22Rv1 (cell line): ENCODE measurements around the gene NHERF1.

Experiments used
- H3K27ac ChIP-seq: fragments of 450-650 bp; 2 replicates; pipeline ENCODE4 v1.5.1; 2017
- ZFX ChIP-seq: fragments of 450-650 bp; IDR thresholded peaks from 2 replicates; pipeline ENCODE4 v1.6.1; 2017; ENCODE audit warnings: antibody characterized with exemption, borderline replicate concordance
- TF ChIP-seq, protein P1 (sequence below): fragments of 450-650 bp; IDR thresholded peaks from 2 replicates; pipeline ENCODE4 v1.5.1; 2017; ENCODE audit warnings: mild to moderate bottlenecking

NHERF1 gene

DNA sequence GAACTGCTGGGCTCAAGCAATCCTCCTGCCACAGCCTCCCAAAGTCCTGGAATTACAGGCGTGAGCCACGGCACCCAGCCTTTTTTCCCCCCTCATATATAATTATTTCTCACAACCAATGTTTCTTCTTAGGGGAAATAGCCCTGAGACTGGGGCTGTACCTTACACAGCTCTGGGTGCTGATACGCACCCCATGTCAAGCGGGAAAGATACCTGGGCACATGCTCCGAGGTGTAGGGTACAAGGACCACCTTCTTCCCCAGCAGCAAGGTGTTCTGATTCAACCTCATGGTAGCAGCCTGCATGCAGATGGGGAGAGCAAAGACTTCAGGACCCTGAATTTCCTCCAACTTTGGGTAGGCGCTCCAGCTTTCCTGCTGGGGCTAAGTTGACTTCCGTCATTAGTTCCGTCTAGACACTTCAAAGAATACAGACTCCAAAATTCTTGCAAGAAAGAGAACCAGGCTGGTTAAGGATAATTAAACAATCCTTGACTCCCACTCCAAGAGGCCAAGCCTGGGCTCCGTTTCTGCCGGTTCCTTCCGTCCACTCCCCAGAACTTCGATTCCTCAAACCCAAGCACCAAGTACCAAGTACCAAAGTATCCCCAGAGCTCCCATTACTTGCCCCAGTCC, 27.1 kb downstream of the NHERF1 start:
- H3K27ac ChIP-seq, result peak overlapping the region; percentile 68
- TF ChIP-seq ZFX, result no peak
- TF ChIP-seq, protein P1, sequence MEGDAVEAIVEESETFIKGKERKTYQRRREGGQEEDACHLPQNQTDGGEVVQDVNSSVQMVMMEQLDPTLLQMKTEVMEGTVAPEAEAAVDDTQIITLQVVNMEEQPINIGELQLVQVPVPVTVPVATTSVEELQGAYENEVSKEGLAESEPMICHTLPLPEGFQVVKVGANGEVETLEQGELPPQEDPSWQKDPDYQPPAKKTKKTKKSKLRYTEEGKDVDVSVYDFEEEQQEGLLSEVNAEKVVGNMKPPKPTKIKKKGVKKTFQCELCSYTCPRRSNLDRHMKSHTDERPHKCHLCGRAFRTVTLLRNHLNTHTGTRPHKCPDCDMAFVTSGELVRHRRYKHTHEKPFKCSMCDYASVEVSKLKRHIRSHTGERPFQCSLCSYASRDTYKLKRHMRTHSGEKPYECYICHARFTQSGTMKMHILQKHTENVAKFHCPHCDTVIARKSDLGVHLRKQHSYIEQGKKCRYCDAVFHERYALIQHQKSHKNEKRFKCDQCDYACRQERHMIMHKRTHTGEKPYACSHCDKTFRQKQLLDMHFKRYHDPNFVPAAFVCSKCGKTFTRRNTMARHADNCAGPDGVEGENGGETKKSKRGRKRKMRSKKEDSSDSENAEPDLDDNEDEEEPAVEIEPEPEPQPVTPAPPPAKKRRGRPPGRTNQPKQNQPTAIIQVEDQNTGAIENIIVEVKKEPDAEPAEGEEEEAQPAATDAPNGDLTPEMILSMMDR, result no peak

DNA sequence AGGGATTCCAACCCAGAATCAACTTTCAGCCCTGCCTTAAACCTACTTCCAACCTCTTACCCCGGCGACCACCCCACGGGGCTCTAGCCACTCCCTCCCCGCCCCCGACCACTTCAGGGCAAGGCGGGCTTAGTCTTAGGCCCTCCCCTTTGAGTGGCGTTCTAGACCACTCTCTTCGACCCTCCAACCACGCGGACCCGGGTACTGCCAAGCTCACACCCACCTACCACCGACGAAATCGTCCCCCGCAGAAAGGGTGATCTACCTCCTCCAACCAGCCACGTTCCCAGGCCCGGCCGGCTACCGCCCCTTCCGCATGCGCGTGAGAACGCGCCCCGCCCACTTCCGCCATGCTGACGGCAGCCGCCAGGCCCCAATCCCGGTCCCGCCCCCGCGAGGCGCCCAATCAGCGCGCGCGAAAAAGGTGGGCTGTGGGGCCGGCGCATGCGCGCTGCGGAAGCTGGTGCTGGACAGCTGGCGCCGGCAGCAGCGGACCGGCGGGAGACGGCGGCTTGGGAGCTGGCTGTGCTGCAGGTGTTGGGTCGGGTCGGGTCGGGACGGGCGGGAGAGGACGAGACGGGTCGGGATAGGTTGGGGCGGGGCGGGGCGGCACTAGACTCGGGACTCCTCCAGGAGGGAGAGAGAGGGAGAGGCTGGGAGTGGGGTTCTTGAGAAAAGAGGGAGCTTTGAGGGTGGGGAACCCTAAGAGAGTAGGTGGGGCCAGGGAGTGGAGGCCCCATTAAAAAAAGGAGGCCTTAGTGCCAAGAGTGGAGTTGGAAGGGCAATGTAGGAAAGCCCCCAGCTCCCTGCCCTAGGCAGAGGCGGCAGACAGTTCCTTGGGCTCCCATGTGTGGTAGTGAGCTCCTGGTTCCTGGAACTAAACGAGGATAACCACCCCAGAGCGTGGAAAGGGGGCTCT, 27.9 kb downstream of the NHERF1 start, which contains the start of gene NAT9:
TSS of gene NAT9 (minus strand) at position 302 of the 919 bp plus-strand sequence. CDS start 647 bp downstream, outside the sequence.
- TF ChIP-seq, protein P1, result no peak
- no peak for TF ChIP-seq ZFX
- H3K27ac ChIP-seq, result peak within 1 kb of the TSS; percentile 68

DNA sequence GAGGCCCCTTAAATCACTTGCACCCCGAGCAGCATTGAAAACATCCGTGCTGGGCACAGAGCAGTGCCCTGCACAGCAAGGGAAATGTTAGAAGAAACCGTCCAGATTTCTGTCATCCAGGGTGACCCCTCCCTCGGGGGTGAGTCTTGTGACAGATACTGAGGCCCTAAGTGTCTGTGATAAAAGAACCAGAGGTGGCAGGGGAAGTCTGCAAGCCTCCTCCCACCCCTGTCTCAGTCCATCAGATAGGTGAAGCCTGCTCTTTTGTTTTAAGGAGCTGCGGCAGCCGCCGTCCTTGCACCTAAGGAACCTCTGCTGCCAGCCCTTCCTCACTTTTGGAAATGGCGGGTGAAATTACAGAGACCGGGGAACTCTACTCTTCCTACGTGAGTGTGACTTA, 28.6 kb downstream of the NHERF1 start:
- H3K27ac ChIP-seq, result peak overlapping the region; percentile 68
- TF ChIP-seq, protein P1, result no peak
- TF ChIP-seq ZFX, result no peak

DNA sequence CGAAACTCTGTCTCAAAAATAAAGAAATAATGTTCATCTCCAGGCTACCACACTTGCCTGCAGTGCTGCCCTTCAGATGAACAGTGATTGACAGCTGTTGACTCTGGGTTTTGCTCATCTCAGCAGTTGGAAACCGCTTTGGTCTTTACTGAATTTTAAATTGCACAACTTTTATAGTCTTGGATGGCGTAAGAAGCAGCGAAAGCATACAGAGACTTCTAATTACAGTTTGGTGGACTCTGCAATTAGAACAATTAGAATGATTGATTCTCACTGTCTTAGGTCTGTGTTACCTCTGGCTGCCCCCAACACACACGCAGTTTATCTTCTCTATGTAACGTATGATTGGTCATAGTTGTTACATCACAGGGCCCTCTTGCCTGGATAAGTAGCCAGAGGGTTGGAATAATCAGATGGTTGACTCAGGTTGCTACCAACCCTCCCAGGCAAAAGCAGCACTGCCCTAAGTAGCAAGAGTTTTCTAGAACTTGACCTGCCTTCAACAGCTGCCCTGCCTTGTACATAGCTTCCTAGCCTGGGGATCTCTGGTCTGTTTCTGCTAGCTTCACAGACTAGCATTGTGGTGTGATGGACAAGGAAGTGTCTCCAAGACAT, 29.6 kb downstream of the NHERF1 start:
- no peak for TF ChIP-seq ZFX
- TF ChIP-seq, protein P1, result no peak
- no peak overlapping the region for H3K27ac ChIP-seq

DNA sequence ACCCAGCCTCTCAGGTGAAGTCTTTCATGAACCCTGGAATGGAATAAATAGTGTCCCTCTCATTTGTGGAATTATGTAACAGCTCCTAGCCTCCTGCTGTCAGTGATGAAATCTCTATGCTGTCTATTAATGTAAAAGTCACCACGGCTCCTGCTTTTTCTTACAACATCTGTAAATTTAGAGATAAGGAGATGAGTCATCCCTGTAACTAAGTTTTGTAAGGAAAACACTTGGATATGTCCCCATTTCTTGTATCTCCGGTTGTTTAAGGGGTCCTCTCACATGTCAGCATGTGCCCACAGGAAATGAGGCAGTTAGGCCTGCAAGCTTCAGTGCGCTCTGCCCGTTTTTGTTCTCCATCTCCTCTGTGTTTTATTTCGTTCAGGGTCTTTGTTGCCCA, 30.5 kb downstream of the NHERF1 start:
- H3K27ac ChIP-seq, result no peak overlapping the region
- TF ChIP-seq, protein P1, result no peak
- TF ChIP-seq ZFX, result no peak

DNA sequence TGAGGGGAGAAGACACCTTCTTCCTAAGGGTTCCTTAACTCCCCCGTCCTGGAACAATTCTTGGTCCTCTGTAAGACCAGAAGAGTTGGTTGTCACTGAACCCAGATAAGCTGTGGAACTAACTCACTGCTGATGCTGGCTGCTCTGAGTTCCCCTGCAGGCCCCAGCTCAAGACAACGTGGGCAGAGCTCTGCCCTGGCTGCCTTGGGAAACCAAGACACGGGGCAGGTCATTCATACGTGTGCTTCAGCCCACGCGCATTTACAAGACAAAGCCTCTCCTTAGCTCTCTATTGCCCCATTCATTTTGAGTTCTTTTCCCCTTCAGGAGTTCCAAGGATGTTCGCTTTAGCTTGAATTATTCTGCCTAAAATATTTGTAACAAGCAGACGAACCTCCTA, 31.1 kb downstream of the NHERF1 start:
- no peak overlapping the region for H3K27ac ChIP-seq

More for the DNA sequence above, 31.1 kb downstream of the NHERF1 start:
- TF ChIP-seq ZFX, result no peak
- TF ChIP-seq, protein P1, result no peak
